ENCODE data around the gene RAB37.

RAB37 gene

DNA sequence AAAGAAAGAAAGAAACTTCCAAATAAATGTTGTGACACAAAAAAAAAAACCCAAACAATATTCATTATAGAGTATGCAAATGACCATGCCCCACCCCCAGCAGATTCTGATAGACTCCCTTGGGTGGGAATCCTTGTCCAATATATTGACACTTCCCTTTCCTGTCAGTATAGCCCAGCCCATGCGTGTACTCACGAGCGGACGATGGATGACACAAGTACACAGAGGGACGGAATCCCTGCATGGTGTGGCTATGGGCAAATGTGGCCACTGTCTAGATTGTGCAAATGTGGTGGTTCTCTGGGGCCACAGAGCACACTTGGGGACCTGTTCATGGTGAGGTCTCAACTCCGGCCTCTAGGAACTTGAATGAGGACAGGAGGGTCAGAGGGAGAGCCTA lies 3.1 kb downstream of the RAB37 start:
- TF ChIP-seq CTCF (IDR thresholded peaks at IDR 0.05; ENCODE audit: low read depth, low read length), result no peak
- H3K4me3 ChIP-seq (ENCODE audit: low read depth, low read length), result no peak overlapping the region

DNA sequence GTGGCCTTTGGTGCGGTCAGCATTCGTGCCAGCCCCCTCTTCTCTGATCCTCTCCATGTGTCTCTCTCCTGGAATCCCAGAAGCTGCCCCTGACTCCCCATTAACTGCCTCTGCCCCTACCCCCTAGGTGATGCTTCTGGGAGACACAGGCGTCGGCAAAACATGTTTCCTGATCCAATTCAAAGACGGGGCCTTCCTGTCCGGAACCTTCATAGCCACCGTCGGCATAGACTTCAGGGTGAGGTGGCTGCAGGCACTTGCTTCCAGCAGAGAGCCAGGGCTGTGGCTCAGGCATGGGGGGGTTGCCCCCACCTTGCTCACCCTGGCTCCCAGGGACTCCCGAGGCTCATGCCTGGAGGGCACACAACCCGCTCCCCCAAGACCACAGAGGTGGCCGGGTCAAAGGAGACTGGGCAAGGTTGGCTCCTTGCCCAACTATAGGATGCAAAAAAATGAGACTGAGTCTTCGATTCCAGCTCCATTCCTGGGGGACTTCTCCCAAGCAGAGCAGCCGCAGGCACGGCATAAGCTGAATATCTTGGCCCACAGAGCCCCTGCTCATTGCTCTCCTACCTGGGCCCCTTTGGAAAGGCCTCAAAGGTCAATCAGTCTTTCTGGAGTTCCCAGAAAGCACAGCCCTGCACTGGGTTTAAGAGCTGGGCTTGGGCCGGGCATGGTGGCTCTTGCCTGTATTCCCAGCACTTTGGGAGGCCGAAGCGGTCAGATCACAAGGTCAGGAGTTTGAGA lies 3.8 kb downstream of the RAB37 start:
- TF ChIP-seq CTCF (IDR thresholded peaks at IDR 0.05; ENCODE audit: low read depth, low read length), result no peak

GRCh38 chr17:74742153-74742515 lies 5.1 kb downstream of the RAB37 start:
- no peak overlapping the region for H3K4me3 ChIP-seq (ENCODE audit: low read depth, low read length)
- TF ChIP-seq CTCF (IDR thresholded peaks at IDR 0.05; ENCODE audit: low read depth, low read length), result no peak

More for the DNA sequence above, 3.8 kb downstream of the RAB37 start:
- H3K4me3 ChIP-seq (ENCODE audit: low read depth, low read length), result no peak overlapping the region

- H3K4me3 ChIP-seq (ENCODE audit: low read depth, low read length), result no peak overlapping the region
- TF ChIP-seq CTCF (IDR thresholded peaks at IDR 0.05; ENCODE audit: low read depth, low read length), result no peak
These were observed 6.0 kb downstream of the RAB37 start for GRCh38 chr17:74742978-74743545.

GRCh38 chr17:74743755-74744154 lies 6.7 kb downstream of the RAB37 start:
- no peak for TF ChIP-seq CTCF (IDR thresholded peaks at IDR 0.05; ENCODE audit: low read depth, low read length)
- no peak overlapping the region for H3K4me3 ChIP-seq (ENCODE audit: low read depth, low read length)

DNA sequence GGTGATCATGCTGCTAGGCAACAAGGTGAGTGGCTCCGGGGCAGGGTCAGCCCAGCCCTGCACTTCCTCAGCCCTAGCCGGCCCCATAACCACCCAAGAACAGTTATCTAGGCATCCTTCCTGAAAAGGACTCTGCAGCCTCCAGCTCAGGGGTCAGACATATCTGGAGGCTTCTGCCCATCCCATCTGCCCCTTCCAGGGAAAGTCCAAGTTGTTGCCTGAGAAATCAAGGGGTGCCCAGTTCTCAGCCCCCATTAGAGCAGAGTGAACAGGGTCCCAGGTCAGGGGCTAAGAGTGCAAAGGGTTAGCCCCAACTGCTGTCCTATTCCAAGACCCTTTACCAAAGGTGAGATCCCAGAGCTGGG lies 7.3 kb downstream of the RAB37 start:
- H3K4me3 ChIP-seq (ENCODE audit: low read depth, low read length), result no peak overlapping the region
- no peak for TF ChIP-seq CTCF (IDR thresholded peaks at IDR 0.05; ENCODE audit: low read depth, low read length)

GRCh38 chr17:74744714-74745547 lies 7.9 kb downstream of the RAB37 start:
- no peak overlapping the region for H3K4me3 ChIP-seq (ENCODE audit: low read depth, low read length)
- peak; percentile 98 for TF ChIP-seq CTCF (IDR thresholded peaks at IDR 0.05; ENCODE audit: low read depth, low read length)

All from WI38 (cell line).